ENCODE data around the gene SMG5.

Gene SMG5

GRCh38 chr1:156211243-156211642 is 71.4 kb downstream of the SMG5 start:
- no peak for DNase-seq

GRCh38 chr1:156204686-156205085 is 77.9 kb downstream of the SMG5 start:
- DNase-seq = no peak

GRCh38 chr1:156203331-156203730 is 79.3 kb downstream of the SMG5 start:
- no peak for DNase-seq

- no peak for DNase-seq
Observed at GRCh38 chr1:156200044-156200443, 82.6 kb downstream of the SMG5 start.
